ENCODE measurements around the gene STK26.

- no peak for TF ChIP-seq POLR2AphosphoS5 (IDR thresholded peaks at IDR 0.05)
- peak in 3 of 4 experiments; percentile 8 to 33 (median 21) for TF ChIP-seq CTCF (IDR thresholded peaks at IDR 0.05)
- TF ChIP-seq EP300 (IDR thresholded peaks at IDR 0.05) = no peak
These were observed 48.2 kb downstream of the STK26 start for GRCh38 chrX:132071254-132071653.

All from gastroesophageal sphincter (tissue), 3 donors.